Measurements from ENCODE around the gene PDE1C. TPM values are rescaled to one million over a fixed set of nuclear protein-coding genes. Genes with fewer than 3 reads are reported as not detected.

PDE1C gene
- total and polyA plus RNA-seq, 11 donors: 35.3 to 307 (median 141) TPM

GRCh38 chr7:31705377-31705776 is 364.8 kb downstream of the PDE1C start:
- 87 to 90% (median 88%) methylated on average over 3 of the region's 3 CpGs for WGBS, 4 donors
- TF ChIP-seq POLR2A (IDR thresholded peaks at IDR 0.05) (no peak), CTCF (IDR thresholded peaks at IDR 0.05) (no peak)
- DNase-seq: no peak

GRCh38 chr7:31702354-31702753 is 367.9 kb downstream of the PDE1C start:
- Histone ChIP-seq H3K4me1 (no peaks in the 10 kb centered on the region), H3K27ac (no peak overlapping the region), H3K4me3 (no peak overlapping the region), H3K36me3 (no peaks in the 10 kb centered on the region), H3K27me3 (no peaks in the 10 kb centered on the region), H3K9me3 (no peaks in the 10 kb centered on the region)
- intact Hi-C loops (cut with DNase I): no loop called here
- TF ChIP-seq POLR2A (IDR thresholded peaks at IDR 0.05): no peak
- no peak for TF ChIP-seq CTCF (IDR thresholded peaks at IDR 0.05)
- WGBS, 4 donors: 73 to 86% (median 85%) methylated on average over 3 of the region's 3 CpGs
- DNase-seq (no peak), ATAC-seq (no peak)

More at GRCh38 chr7:31705377-31705776, 364.8 kb downstream of the PDE1C start:
- H3K4me1 ChIP-seq: no peaks in the 10 kb centered on the region
- no peaks in the 10 kb centered on the region for H3K27me3 ChIP-seq
- intact Hi-C loops (cut with DNase I): no loop called here
- no peaks in the 10 kb centered on the region for H3K36me3 ChIP-seq
- ATAC-seq: no peak
- no peak overlapping the region for H3K27ac ChIP-seq
- H3K9me3 ChIP-seq: no peaks in the 10 kb centered on the region
- no peak overlapping the region for H3K4me3 ChIP-seq
